8988T (cell line): ENCODE results near the gene BICD1.

Source experiments
- DNase-seq: peaks from one replicate; pipeline ENCODE4 v3.0.0; 2011

The BICD1 gene

DNA sequence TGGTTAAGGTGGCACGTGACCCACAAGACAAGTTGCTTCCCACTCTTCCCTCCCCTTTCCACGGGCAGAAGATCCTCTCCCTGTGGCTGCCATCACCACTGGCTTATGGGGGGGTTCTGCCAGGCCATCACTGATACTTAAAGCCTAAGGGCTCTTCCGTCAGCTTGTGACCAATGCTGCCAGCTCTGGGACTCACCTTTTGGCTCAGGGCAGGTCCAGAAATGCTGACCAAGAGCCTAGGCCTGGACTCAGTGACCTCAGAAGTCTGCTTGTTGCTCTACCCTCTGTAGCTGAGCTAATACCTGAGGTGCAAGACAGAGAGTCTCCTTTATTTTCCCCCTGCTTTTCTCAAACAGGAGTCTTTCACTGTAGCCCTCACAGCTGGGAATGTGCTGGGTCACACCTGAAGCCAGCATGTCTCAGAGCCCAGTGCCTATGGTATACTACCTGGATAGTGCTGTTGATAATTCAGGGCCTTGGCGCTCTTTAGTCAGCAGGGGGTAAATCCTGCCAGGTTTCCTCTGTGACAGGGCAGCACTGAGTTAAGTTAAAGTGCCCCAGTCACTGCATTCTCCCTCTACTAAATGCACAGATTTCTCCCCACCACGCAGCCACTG is 312.4 kb downstream of the BICD1 start:
- no peak for DNase-seq

GRCh38 chr12:32419520-32419960 is 312.9 kb downstream of the BICD1 start:
- DNase-seq, result no peak

GRCh38 chr12:32420356-32420755 is 313.7 kb downstream of the BICD1 start:
- DNase-seq, result no peak

DNA sequence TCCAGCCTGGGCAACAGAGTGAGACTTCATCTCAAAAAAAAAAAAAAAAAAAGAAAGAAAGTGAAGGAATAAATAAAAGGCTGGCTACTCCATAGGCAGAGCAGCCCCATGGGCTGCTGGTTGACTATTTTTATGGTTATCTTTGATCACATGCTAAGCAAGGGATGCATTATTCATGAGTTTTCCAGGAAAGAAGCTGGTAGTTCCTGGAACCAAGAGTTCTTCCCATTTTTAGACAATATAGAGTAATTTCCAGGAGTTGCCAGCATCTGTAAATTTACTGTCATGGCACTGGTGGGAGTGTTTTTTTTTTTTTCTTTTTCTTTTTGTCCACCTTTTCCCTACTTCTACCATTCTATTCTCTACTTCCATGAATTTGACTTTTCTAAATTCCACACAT is 316.9 kb downstream of the BICD1 start:
- DNase-seq, result no peak

GRCh38 chr12:32431025-32431424 is 324.4 kb downstream of the BICD1 start:
- DNase-seq, result no peak
